HG02970 (cell line): ENCODE results near the gene MYH3.

Experiments
- ATAC-seq: cut with Tn5 transposase; IDR thresholded peaks from one replicate; pipeline ENCODE4 v1.9.1; 2021; ENCODE audit warnings: mild to moderate bottlenecking, moderate library complexity, moderate number of reproducible peaks; ENCODE audit not compliant: unreplicated experiment, low FRiP score

MYH3 gene

GRCh38 chr17:10651927-10652326, 5.2 kb downstream of the MYH3 start:
- no peak for ATAC-seq

GRCh38 chr17:10649602-10650001, 7.5 kb downstream of the MYH3 start:
- ATAC-seq = no peak

- ATAC-seq = no peak
These were observed 8.2 kb downstream of the MYH3 start for GRCh38 chr17:10648956-10649355.

- no peak for ATAC-seq
These were observed 8.7 kb downstream of the MYH3 start for GRCh38 chr17:10648381-10648780.

GRCh38 chr17:10646392-10646990, 10.6 kb downstream of the MYH3 start:
- ATAC-seq = no peak

- no peak for ATAC-seq
These were observed 16.6 kb downstream of the MYH3 start for GRCh38 chr17:10640475-10640874.

GRCh38 chr17:10638151-10638550, 19.0 kb downstream of the MYH3 start:
- ATAC-seq = no peak

- no peak for ATAC-seq
These were observed 21.8 kb downstream of the MYH3 start for GRCh38 chr17:10635290-10635689.

GRCh38 chr17:10633738-10634379, 23.2 kb downstream of the MYH3 start:
- peak; percentile 75 for ATAC-seq

- ATAC-seq = no peak
These were observed 25.4 kb downstream of the MYH3 start for GRCh38 chr17:10631701-10632100.

GRCh38 chr17:10631048-10631700, 25.9 kb downstream of the MYH3 start:
- no peak for ATAC-seq

- no peak for ATAC-seq
These were observed 27.4 kb downstream of the MYH3 start for GRCh38 chr17:10629706-10630105.

- no peak for ATAC-seq
These were observed 28.4 kb downstream of the MYH3 start for GRCh38 chr17:10628756-10629155.

- no peak for ATAC-seq
These were observed 30.7 kb downstream of the MYH3 start for GRCh38 chr17:10626390-10626789.

- ATAC-seq = no peak
These were observed 32.1 kb downstream of the MYH3 start for GRCh38 chr17:10624969-10625368.

GRCh38 chr17:10623737-10624338, 33.3 kb downstream of the MYH3 start:
- ATAC-seq = no peak

GRCh38 chr17:10622617-10623485, 34.3 kb downstream of the MYH3 start:
- ATAC-seq = no peak

GRCh38 chr17:10621397-10621796, 35.7 kb downstream of the MYH3 start:
- ATAC-seq = no peak

GRCh38 chr17:10620823-10621222, 36.3 kb downstream of the MYH3 start:
- ATAC-seq = no peak

GRCh38 chr17:10618202-10618635, 38.9 kb downstream of the MYH3 start:
- no peak for ATAC-seq

- ATAC-seq = no peak
These were observed 40.0 kb downstream of the MYH3 start for GRCh38 chr17:10617120-10617505.
